ENCODE results near the gene RBBP8NL. TPM values are rescaled to one million over a fixed set of nuclear protein-coding genes. Genes with fewer than 3 reads are reported as not detected.

RBBP8NL gene
- total RNA-seq, 1 experiment from 2014 or later: not detected

DNA sequence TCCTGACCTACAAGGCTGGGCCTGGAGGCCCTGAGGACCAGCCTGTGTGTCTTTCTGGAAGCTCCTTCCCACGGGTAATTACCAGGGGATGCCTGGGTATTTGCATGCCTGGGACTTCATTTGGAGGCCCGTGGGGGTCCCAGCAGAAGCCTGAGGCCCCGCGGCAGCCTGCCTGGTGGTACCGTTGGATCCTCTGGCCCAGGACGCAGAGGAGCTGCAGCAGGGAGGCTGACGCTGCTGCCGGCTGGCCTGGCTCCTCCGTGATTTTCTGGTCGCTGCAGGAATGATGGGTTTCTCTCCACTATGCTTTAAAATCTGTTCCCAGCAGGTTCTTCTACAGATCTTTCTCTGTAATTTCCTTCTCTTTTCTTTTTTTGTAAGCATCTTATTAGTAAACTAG, 26.8 kb downstream of the RBBP8NL start:
- no peak for TF ChIP-seq CTCF (IDR thresholded peaks at IDR 0.05; ENCODE audit: unreplicated experiment)
- ChIA-PET CTCF (interaction anchor here (1.9 kb wide), 1 partner anchor 11 kb away, joined by 6 read pairs; no protein-coding TSS in a partner anchor), POLR2A (interaction anchor here (0.7 to 1.4 kb wide), 2 partner anchors 10 to 13 kb away, joined by 3 to 5 read pairs; partner anchors contain the start of gene RPS21)
- Mint-ChIP-seq H3K27ac (ENCODE audit: low read depth, unreplicated experiment) (no peak overlapping the region), H3K4me3 (ENCODE audit: unreplicated experiment) (no peak overlapping the region), H3K27me3 (ENCODE audit: insufficient read depth, unreplicated experiment) (no peaks in the 10 kb centered on the region), H3K4me1 (ENCODE audit: insufficient read depth, unreplicated experiment) (peaks cover 4% of the 10 kb centered on the region), H3K9me3 (ENCODE audit: unreplicated experiment) (peaks cover 8% of the 10 kb centered on the region), H3K36me3 (ENCODE audit: insufficient read depth, unreplicated experiment) (peaks cover 13% of the 10 kb centered on the region)
- BruUV-seq (replicated peaks): no TSS peak
- intact Hi-C loops (cut with micrococcal nuclease): no loop called here
- no peak for DNase-seq (ENCODE audit: unreplicated experiment)

DNA sequence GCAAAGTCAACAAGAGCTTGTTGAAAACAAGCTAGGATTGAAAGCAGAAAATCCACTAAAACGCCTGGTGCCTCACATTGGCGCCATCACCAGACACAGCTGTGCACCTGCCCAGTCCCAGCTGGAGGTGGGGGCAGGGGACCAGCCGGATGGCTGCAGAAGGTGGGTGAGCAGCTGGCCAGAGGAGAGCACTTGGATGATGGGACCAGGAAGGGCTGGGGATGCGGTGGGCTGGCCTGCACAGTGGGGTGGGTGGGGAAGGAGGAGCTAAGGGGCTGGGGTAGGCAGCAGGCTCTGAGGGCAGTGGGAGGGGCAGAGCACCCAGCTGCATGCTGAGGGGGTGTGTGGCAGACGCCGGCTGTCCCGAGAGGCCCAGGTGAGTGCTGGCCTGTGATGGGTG, 27.3 kb downstream of the RBBP8NL start:
- H3K4me1 Mint-ChIP-seq (ENCODE audit: insufficient read depth, unreplicated experiment): no peaks in the 10 kb centered on the region
- ChIA-PET CTCF (interaction anchor here (0.6 to 1.9 kb wide), 4 partner anchors 9 to 243 kb away, joined by 3 to 6 read pairs (median 4); no protein-coding TSS in a partner anchor), POLR2A (interaction anchor here (0.7 to 1.4 kb wide), 2 partner anchors 9 to 13 kb away, joined by 3 to 5 read pairs; partner anchors contain the start of gene RPS21)

DNA sequence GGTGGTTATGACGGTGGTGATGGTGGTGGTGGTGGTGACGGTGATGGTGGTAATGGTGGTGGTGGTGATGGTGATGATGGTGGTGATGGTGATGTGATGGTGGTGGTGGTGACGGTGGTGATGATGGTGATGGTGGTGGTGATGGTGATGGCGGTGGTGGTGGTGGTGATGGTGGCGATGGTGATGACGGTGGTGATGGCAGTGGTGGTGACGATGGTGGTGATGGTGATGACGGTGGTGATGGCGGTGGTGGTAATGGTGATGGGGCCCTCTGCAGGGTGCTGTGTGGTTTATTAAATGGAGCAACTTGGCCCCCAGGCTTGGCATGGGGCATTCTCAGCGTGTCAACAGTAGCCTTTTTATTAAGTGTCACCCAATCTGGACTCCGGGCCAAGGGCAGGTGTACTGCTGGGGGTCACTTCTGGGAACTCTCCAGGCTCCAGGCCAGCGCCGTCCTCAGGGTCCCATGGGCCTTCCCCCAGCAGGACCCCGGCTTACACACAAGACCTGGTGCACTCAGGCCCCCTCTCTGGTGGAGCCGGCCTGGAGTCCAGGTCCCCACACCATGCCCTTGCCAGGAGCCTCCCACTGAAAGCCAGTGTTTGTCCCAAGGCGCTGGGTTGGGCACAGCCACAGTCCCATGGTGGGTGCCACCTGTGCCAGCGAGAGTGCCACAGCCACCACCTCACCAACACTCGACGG, 29.1 kb downstream of the RBBP8NL start:
- ChIA-PET POLR2A (interaction anchor here (0.8 kb wide), 1 partner anchor 12 kb away, joined by 3 read pairs; no protein-coding TSS in a partner anchor), CTCF (no interaction called here)
- Mint-ChIP-seq H3K36me3 (ENCODE audit: insufficient read depth, unreplicated experiment) (peaks cover 15% of the 10 kb centered on the region), H3K9me3 (ENCODE audit: unreplicated experiment) (peaks cover 8% of the 10 kb centered on the region), H3K27me3 (ENCODE audit: insufficient read depth, unreplicated experiment) (no peaks in the 10 kb centered on the region), H3K27ac (ENCODE audit: low read depth, unreplicated experiment) (no peak overlapping the region), H3K4me1 (ENCODE audit: insufficient read depth, unreplicated experiment) (no peaks in the 10 kb centered on the region), H3K4me3 (ENCODE audit: unreplicated experiment) (no peak overlapping the region)
- intact Hi-C loops (cut with micrococcal nuclease): no loop called here
- BruUV-seq (replicated peaks): no TSS peak
- no peak for DNase-seq (ENCODE audit: unreplicated experiment)
- no peak for TF ChIP-seq CTCF (IDR thresholded peaks at IDR 0.05; ENCODE audit: unreplicated experiment)

More for the DNA sequence above, 27.3 kb downstream of the RBBP8NL start:
- H3K27ac Mint-ChIP-seq (ENCODE audit: low read depth, unreplicated experiment): no peak overlapping the region
- H3K4me3 Mint-ChIP-seq (ENCODE audit: unreplicated experiment): no peak overlapping the region
- intact Hi-C loops (cut with micrococcal nuclease): no loop called here
- H3K36me3 Mint-ChIP-seq (ENCODE audit: insufficient read depth, unreplicated experiment): peaks cover 13% of the 10 kb centered on the region
- no peak for TF ChIP-seq CTCF (IDR thresholded peaks at IDR 0.05; ENCODE audit: unreplicated experiment)
- DNase-seq (ENCODE audit: unreplicated experiment): no peak
- H3K9me3 Mint-ChIP-seq (ENCODE audit: unreplicated experiment): peaks cover 8% of the 10 kb centered on the region
- BruUV-seq (replicated peaks): no TSS peak
- H3K27me3 Mint-ChIP-seq (ENCODE audit: insufficient read depth, unreplicated experiment): no peaks in the 10 kb centered on the region

DNA sequence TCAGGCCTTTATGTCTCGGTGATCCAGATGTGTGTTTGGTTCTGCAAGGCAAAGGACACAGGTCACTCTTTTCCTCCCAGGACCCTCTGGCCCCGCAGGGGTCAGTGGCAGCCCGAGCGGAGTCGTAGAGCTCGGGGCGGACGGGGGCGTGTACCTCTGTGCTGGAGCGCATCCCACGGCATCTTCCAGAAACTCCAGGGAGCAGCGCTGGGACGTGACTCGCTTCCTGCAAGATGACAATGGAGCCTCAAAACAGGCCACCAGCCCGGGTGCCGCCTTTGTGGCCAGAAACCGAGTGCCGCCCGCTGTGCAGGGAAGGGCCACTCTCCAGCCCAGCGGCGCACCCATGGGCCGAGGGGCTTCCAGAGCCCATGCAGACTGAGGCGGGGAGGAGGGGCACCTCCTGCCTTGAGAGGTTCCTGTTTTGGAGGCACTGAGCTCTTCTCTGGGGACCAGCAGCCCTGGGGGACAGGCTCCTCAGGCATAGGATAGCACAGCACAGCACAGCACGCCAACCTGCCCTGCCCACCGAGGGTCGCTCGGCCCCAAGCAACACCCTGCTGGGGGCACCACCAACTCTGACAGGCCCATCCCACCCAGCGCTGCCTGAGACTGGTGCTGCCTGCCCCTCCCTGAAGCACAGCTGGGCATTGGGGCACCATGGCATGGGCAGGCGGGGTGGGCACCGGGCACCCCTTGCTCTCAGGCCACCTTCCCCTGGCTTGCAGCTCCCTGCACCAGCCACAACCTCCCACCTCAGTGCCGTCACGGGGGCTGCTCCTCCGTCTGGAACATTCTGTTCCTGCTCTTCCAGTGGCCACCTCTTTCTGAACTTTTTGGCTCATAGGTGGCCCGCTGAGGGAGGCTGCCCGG, 30.7 kb downstream of the RBBP8NL start:
- intact Hi-C loops (cut with micrococcal nuclease): no loop called here
- no peak overlapping the region for H3K4me3 Mint-ChIP-seq (ENCODE audit: unreplicated experiment)
- H3K27me3 Mint-ChIP-seq (ENCODE audit: insufficient read depth, unreplicated experiment): no peaks in the 10 kb centered on the region
- no peak for TF ChIP-seq CTCF (IDR thresholded peaks at IDR 0.05; ENCODE audit: unreplicated experiment)
- CTCF ChIA-PET: interaction anchor here (0.7 to 1.4 kb wide), 3 partner anchors 255 to 412 kb away, joined by 4 to 5 read pairs (median 4); no protein-coding TSS in a partner anchor
- peaks cover 8% of the 10 kb centered on the region for H3K9me3 Mint-ChIP-seq (ENCODE audit: unreplicated experiment)
- no peak for DNase-seq (ENCODE audit: unreplicated experiment)
- POLR2A ChIA-PET: interaction anchor here (0.5 to 1.5 kb wide), 2 partner anchors 11 to 343 kb away, joined by 3 to 5 read pairs; no protein-coding TSS in a partner anchor
- peaks cover 32% of the 10 kb centered on the region for H3K36me3 Mint-ChIP-seq (ENCODE audit: insufficient read depth, unreplicated experiment)
- no peaks in the 10 kb centered on the region for H3K4me1 Mint-ChIP-seq (ENCODE audit: insufficient read depth, unreplicated experiment)
- H3K27ac Mint-ChIP-seq (ENCODE audit: low read depth, unreplicated experiment): no peak overlapping the region
- BruUV-seq (replicated peaks): no TSS peak
